ENCODE results near the gene LRMDA.
A peak's percentile ranks its signal among the peaks of the same experiment; 100 is the strongest.

Gene LRMDA

DNA sequence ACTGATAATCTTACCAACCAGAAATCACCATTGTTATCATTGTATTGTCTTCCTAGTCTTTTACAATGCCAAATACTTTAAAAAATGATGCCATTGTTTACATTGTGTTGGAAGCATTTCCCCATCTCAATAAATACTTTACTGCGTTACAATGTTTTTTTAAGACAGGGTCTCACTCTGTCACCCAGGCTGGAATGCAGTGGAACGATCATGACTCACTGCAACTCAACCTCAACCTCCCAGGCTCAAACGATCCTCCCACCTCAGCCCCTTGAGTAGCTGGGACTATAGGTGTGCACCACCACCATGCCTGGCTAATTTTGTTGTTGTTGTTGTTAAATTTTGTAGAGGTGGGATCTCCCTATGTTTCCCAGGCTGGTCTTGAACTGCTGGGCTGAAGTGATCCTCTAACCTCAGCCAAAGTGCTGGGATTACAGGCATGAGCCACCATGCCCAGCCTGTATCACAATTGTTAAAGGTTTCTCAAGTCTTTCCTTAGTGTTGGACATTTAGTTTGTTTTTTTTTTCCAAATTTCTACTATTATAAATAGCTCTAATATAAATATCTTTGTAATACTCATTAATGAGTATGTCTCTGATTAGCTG, 13.5 kb downstream of the LRMDA start:
- DNase-seq (ENCODE audit: low read depth, low spot score) = no peak

DNA sequence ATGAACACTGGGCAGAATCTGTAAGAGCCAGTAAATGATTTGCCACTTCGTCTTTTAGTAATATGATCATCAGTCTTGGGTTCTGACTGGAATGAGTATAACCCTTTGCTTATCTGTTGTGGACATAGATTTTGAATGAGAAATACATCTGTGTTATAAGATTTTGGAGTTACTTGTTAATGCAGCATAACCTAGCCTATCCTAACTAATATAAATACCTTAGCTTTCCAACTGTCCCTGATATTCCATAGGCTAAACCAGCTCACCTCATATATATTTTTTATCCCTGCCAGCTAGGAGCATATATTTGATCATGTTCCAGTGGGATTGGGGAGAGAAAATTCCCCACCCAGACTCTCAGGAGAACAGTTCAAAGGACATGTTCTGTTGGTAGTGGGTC, 15.1 kb downstream of the LRMDA start:
- DNase-seq (ENCODE audit: low read depth, low spot score) = no peak

DNA sequence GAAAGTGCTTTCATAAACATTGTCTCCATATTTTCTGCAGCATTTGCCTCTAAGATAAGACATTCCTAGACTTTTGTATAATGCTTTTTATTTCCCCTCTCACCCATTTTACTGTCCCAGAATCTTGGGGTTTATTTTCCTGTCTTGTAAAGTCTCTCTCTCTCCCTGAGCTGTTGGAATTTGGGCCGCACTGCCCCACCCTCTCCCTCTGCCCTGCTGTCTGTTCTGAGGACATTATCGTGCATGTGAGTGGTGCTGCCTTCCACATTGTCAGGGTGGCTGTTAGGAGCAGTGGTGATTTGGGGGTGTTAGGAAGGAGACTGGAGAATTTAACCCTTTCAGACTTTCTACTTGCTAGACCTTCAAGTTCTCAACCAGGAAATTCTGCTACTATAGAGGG, 16.7 kb downstream of the LRMDA start:
- DNase-seq (ENCODE audit: low read depth, low spot score) = no peak

DNA sequence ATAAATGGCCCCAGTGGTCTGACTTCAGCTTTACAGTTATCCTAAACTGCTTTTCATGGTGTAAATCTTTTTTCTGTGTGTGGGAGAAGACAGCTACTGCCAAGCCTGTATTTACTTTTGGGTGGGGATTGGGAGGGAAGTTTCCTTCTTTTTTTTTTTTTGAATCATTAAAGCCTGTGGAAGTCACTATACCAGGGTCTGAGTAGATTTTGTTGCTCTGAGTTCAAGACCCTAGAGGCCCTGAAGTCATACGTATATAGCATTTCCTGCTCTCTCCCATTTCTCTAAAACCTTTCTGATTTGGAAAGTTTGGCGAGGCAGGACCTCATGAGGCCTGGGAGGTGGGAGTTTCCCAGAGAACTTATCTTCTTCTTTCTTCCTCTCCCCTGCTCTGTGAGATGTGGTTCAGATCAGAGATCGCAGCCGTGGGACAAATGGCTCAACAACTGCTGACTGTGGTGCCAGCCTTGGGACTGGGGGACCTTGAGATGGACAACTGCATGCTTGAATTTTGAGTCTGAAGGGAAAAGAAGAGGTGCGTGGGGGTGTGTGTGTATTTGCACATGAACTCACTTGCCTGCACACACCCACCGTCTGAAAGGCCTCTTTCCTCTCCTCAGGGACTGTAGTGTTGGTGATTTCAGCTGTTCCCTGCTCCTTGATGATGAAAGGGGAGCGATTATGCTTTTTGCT, 18.1 kb downstream of the LRMDA start:
- DNase-seq (ENCODE audit: low read depth, low spot score) = no peak

DNA sequence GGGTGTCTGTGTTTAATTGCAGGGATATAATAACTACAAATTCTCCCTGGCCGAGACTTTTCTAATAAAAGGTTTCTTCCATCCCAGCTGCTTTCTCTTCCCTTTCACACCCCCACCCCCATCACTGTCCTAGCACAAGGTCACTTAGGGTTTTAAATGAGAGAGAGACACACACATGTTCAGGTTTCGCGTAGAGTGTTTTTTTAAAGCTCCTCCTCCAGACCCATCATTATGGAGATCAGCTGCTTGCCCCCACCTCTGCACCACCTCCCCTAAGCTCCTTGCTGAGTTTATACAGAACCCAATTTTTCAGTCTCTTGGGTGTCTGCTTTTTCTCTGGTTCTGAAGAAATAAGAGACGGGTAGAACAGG, 18.6 kb downstream of the LRMDA start:
- no peak for DNase-seq (ENCODE audit: low read depth, low spot score)

DNA sequence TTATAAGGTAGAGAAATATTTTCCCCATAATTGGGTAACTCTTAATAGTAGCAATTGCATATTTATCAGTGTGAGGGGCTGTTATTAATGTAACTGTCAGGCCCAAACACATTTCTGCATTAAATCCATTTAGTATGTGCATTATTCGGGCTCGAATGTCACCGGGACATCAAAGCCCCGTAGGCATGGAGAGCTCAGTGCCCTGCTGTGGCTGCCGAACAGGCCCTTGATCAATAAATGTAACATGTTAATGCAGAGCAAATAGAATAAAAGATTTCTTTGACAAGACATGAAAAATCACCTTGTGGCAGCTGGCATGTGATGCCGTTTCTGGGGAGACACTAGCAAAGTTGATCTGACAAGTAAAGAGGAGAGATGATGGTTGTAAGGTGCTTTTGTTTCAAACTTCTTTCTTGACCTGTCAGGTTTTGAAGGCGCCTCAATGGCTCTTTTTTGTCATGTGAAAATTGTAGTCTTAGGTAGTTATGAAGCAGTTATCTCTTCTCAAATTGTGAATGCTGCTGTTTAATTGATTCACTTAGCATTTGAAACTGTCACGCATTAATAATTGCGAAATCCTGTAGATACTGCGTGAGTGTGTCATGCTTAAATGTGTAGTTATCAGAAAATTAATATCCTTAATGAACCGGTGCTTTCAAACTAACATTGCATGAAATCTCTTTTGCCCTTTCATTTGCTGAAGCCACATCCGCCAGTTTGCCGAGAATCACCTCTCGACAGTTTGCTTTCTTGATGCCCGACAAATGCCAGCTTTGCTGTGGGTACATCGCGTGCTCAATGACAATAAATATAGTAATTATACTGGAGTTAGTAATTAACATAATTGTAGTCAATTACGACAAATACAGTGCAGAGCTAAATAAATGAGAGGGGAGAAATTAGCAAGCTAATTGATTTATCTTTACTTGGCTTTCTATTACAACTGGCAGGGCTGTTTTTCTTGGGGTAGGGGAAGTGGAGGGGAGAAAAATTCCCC, 19.5 kb downstream of the LRMDA start:
- DNase-seq (ENCODE audit: low read depth, low spot score) = no peak

DNA sequence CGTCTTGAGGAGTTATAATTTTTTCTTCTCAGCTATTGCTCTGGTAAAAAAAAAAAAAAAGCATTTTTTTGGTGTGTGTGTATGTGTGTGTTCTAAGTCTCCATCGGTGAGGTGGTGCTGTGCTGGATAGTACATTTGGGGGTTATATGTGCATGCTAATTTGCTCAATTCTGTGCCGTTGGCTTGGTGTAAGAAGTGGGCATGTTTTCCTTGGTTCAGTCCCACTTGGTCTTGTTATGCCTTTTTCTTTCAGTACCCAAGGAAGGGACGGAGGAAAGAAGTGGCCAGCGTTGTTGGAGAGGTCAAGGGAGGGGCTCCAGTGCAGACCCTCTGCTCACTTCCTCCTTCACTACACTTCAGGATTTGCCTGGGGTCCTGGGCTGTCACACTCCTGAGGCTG, 20.4 kb downstream of the LRMDA start:
- DNase-seq (ENCODE audit: low read depth, low spot score) = no peak

DNA sequence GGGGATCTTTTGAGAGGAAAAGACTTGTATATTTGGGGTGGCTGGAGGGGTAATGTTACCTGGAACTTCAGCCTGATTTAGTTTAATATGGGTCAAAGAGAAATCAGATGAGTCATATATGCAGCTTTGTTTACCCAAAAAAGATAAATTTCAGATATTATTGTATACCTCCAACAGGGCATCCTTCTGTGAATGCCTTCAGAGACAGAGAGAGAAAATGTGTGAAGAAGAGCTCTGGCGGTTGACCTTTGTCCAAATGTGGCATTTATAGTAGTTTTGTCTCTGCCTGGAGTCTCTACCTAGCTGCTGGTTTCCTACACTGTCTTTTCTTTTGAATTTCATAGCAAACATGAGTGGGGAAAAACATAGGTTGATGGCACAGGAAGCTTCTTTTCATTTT, 21.6 kb downstream of the LRMDA start:
- no peak for DNase-seq (ENCODE audit: low read depth, low spot score)

DNA sequence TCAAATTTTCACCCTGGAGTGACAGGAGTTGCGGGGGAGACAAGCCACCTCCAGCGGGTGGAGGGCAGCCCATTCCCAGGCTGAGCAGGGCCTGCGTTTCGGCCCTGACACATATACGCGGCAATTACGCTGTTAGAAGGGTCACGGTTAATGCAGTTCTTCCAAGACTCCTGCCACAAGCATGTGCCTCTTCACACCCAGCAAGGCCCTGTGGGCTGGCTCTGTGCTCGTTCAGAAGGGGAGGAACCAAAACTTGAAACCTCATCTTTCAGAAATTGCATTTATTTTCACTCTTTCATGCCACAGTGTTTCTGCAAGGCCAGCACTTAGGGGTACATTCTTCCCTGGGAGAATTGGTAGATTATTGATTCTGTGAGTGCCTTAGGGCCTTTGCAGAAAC, 24.7 kb downstream of the LRMDA start:
- no peak for DNase-seq (ENCODE audit: low read depth, low spot score)

DNA sequence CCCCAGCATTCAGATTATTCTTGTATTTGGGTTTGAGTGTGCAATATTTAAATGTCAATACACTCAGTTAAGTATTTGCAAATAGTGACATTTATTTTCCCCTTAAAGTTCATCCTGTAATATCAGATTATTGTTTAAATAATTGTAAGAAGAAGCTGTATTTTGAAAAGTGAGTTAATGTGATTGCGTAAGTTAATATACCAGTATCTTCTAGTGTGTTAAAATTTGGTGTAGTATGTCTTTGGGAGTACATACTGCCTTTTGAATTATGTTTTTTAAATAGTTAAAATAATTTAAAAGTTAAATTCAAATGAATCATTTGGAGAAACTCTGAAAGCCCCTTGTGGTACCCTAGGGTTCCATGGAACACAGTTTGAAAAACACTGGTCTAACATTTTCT, 28.6 kb downstream of the LRMDA start:
- DNase-seq (ENCODE audit: low read depth, low spot score) = no peak

DNA sequence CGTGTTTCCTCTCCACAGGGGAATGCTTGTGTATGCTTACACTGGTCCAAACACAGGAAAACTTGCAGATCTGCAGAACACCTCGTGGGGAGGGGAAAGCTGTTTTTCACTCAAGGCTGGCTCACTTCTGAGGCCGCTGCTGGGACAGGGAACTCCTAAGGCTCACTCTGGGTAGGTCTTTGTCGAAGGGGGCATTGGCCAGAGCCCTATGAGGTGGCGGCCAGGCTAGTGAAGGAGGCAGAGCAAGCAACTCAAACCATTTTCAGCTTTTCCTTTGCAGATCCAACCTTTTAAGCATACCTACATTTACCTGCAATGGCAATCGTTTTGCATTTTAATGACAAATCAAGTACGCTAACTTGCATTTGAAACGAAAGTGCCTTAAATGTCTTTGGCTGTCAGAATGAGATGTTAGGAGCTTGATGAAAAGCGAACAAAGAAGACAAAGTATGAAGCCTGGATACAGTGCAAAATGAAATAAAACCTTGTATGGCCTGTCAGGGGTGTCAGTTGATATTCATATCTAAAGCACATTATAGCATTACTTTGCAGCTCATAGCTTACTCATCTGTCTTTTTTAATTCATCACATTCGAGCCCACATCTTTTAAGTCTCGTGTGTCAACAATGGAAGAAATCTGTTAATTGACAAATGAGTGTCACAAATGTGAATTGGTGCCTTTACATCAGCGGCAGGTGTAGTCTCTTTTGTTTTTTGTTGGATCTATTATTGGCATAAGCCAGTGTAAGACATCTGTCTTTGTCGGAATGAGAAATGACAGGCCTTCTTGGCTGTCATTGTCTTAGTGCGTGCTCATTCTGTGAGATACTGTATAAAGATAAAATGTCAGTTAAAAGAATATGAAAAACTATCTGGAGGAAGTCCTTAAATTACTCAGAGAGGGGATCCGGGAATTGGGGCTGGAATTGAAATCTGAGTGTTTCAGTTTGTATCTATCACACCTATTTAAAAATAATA, 30.5 kb downstream of the LRMDA start:
- DNase-seq (ENCODE audit: low read depth, low spot score) = no peak

DNA sequence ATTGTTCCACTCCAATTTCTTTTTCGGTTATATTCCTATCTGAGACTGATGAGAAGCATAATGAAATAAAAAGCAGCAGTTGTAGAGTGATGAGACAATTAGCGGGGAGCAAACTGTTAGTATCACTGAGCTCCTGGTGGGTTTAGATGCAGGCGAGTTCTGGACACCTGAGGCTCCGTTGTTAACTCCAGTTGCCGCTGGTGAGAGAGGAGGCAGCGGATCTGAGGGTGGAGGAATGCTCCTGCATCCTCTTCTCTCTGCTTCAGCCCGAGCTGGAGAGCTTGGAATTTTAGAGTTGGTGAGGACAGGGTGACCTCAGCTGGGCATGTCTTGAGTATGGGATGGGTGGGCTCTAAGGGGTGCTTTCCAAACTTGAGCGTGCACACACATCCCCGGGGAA, 31.4 kb downstream of the LRMDA start:
- DNase-seq (ENCODE audit: low read depth, low spot score) = no peak

DNA sequence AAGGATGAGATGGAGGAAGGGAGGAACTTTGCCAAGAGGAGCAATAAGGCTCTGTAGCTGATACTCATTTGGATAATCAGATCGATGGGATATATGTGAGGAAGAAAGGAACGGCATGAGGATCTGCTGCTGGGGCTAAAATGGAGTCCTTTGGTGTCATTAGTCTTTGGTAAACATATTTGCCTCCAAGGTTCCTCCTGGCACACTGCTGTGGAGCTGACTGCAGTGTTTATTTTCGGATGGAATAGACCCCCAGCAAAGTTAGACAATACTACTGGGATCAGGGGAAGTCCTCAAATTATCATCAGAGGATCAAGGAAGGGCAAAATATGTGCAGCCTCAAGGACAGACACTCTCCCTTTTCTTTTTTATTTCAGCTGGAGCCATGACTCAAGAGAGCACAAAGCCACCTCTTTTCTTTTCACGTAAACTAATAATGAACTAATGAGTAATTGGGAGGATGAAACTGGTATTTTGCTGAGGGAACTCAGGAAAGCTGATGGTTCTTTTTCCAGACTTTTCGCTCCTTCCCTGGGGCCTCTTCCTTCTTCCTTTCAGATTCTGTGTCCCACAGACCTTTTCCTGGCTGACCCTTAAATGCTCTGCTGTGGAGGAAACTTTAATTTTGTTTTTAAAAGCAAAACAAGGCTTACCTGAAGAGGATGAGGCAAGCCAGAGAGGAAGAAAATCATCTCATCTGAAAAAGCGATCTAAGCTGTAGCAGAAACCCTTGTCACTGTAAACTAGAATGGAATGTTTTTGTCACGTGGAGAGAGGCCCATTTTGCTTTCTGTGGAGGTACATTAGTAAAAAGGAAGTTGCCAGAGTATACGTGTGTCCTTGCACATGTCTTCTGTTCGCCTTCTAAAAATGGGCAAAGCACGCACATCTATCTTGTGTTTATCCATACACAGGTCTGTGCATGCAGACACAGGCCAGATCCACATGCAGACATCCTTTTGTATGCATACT, 33.3 kb downstream of the LRMDA start:
- no peak for DNase-seq (ENCODE audit: low read depth, low spot score)

DNA sequence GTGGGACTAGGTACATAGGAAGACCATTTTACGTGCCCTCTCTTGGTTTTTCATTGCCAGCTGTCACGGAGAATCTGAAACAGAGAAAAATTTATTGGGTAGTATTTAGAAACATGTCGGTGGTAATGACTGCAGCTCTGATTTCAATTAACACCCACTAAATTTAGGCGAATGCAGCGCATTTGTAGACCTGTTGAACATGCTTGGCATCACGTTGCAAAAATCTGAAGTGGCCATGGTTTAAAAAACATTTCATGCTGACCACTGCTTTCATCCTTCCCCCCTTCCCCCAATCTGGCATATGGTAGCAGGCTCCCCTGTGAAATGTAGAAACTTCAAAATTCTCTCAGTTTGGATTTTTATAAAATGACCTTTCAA, 34.0 kb downstream of the LRMDA start:
- DNase-seq (ENCODE audit: low read depth, low spot score) = no peak

DNA sequence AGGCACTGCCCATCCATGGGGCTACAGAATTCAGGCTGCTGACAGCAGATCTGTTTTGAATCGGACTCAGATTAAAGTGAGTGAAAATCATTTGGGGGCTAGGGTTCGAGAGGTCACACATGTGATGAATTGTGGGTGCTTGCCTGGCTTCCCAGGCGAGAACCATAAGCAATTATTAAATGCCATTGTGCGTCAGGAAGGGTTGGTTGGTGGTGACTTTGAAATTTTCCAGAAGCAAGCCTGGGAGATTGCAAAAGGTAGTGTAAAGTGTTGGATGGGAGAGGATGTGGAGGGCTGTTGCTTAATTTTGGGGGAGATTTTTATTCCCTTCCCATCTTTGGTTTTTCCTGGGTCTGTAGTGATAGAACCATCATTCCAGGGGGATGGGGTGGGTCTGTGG, 34.6 kb downstream of the LRMDA start:
- no peak for DNase-seq (ENCODE audit: low read depth, low spot score)

DNA sequence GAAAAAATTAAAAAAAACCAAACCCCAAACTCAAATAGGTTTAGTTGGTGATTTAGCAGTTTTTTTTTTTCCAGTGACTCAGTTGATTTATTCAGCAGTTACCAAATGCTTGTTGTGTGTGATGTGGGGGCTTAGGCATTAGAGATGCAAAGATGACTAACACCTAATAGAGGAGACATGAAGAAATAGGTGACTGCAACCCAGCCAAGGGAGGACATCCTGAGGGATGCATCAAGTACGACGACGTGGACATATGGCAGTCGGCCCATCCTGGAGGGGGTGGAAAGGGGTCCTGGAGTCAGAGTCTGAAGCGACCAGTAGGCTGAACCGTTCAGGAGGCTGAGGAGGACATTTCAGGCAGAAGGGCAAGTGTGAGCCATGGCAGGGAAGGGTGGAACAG, 35.5 kb downstream of the LRMDA start:
- no peak for DNase-seq (ENCODE audit: low read depth, low spot score)

DNA sequence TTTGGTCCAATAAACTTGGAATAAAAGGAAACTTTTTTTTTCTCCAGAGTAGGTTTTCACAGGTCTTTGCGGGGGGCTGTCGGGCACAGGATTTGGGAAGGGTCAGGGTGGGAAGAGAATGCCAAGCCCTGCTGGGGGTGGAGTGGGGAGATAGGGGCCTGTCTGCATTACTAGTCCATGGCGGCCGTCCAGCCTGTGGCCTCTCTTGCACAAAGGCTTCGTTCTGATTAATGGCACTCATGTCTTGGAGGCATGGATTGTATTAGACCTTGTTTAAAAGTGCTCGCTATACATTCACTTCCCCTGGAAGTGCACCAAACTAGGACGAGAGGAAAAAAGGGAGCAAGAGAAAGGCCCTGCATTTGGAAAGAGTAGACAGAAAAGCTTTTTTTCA, 37.2 kb downstream of the LRMDA start:
- no peak for DNase-seq (ENCODE audit: low read depth, low spot score)

DNA sequence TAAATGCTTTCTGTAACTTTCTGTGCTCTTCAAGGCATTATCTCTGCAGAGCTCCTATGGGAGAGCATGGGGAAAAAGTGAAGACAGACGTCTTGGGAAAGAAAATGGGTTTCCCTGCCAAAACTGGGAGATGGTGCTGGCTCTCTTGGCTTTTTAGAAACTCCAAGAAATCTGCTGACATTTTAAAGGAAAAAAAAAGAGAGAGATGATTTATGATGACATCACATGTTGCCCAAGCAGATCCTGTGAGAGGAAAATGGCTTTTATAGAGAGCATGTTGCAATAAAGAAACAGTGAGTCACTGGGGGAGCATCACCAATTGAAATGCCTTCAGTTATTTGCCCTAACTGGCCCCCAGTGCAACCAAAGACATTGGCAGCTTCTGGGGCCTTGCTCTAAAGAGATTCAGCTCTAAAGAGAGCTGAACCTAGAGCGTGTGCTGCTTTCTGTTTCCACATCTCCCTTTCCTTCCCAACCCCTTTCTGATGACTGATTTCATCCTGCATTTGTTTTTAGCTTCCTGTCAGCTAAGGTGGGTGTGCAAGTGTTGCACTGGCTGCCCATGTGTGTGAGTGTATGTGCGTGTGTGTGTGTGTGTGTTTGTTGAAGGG, 37.7 kb downstream of the LRMDA start:
- peak; percentile 46 for DNase-seq (ENCODE audit: low read depth, low spot score)

DNA sequence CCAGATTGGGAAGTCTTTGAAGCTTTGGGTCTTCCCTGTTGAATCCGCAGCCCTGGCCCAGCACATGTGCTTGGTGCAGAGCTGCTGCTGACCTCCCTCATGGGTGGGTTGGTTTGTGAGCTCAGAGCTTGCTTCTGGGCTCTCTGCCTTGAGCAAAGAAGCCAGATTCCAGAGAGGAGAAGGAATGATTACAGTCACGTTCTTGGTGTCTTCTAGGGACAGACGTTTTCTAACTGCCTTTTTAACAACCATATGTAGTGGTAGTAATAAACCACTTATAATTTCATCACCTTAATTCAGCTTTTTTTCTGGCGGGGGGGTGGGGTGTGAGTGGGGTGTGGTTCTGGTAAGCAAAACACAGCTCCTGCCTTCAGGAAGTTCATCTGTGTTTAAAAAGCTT, 39.5 kb downstream of the LRMDA start:
- no peak for DNase-seq (ENCODE audit: low read depth, low spot score)

DNA sequence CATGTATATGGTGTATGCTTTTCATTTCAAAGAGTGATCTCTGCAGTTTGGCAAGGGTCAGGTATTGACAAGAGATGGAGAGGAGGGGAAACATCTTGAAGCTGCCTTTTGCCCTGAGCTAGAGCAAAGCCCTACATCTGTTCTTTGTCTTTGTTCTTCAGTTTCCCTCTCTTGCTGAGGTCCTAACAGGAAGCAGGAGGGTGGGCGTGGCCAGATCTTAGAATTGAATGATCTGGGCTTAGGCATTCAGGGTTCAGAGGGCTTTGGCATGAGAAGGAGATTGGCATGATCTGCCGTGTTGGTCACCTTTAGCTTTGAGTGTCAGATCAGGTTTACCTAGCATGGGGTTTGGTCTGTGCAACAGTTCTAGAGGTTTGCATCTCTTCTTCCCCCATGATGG, 41.3 kb downstream of the LRMDA start:
- no peak for DNase-seq (ENCODE audit: low read depth, low spot score)

Data from brain pericyte (primary cell).